Measurements from ENCODE around the gene NR3C1. TPM values are rescaled to one million over a fixed set of nuclear protein-coding genes. Genes with fewer than 3 reads are reported as not detected.

Gene NR3C1
- total RNA-seq, 2 donors from 2014 or later, result 56.5 to 58.1 TPM

- DNase-seq (ENCODE audit: low spot score) (no peak), ATAC-seq (ENCODE audit: insufficient number of reproducible peaks, low FRiP score, low read depth) (no peak)
- Histone ChIP-seq H3K9me3 (no peaks in the 10 kb centered on the region), H3K4me3 (no peak overlapping the region), H3K4me1 (ENCODE audit: control insufficient read depth in 1 of 2, low read depth in 2 of 2) (no peaks in the 10 kb centered on the region), H3K27ac (no peak overlapping the region), H3K36me3 (no peaks in the 10 kb centered on the region), H3K27me3 (replicated peaks; ENCODE audit: insufficient read depth) (no peaks in the 10 kb centered on the region)
- TF ChIP-seq CTCF (IDR thresholded peaks at IDR 0.05), result no peak
These were observed 136.3 kb downstream of the NR3C1 start for GRCh38 chr5:143267186-143267585.

- Histone ChIP-seq H3K36me3 (no peaks in the 10 kb centered on the region), H3K27me3 (replicated peaks; ENCODE audit: insufficient read depth) (no peaks in the 10 kb centered on the region), H3K9me3 (no peaks in the 10 kb centered on the region), H3K4me1 (ENCODE audit: control insufficient read depth in 1 of 2, low read depth in 2 of 2) (no peaks in the 10 kb centered on the region), H3K27ac (no peak overlapping the region), H3K4me3 (no peak overlapping the region)
- no peak for TF ChIP-seq CTCF (IDR thresholded peaks at IDR 0.05)
- ATAC-seq (ENCODE audit: insufficient number of reproducible peaks, low FRiP score, low read depth), result no peak
- DNase-seq (ENCODE audit: low spot score), result no peak
These were observed 137.5 kb downstream of the NR3C1 start for GRCh38 chr5:143265995-143266394.

- Histone ChIP-seq H3K36me3 (no peaks in the 10 kb centered on the region), H3K27me3 (replicated peaks; ENCODE audit: insufficient read depth) (no peaks in the 10 kb centered on the region), H3K9me3 (no peaks in the 10 kb centered on the region), H3K4me3 (no peak overlapping the region), H3K4me1 (ENCODE audit: control insufficient read depth in 1 of 2, low read depth in 2 of 2) (no peaks in the 10 kb centered on the region), H3K27ac (no peak overlapping the region)
- ATAC-seq (ENCODE audit: insufficient number of reproducible peaks, low FRiP score, low read depth) (no peak), DNase-seq (ENCODE audit: low spot score) (no peak)
- TF ChIP-seq CTCF (IDR thresholded peaks at IDR 0.05), result no peak
These were observed 140.1 kb downstream of the NR3C1 start for GRCh38 chr5:143263272-143263810.

- H3K36me3 ChIP-seq, result no peaks in the 10 kb centered on the region
- no peak for DNase-seq (ENCODE audit: low spot score)
- H3K27me3 ChIP-seq (replicated peaks; ENCODE audit: insufficient read depth), result no peaks in the 10 kb centered on the region
- H3K9me3 ChIP-seq, result no peaks in the 10 kb centered on the region
- H3K4me3 ChIP-seq, result no peak overlapping the region
- no peak for TF ChIP-seq CTCF (IDR thresholded peaks at IDR 0.05)
- no peaks in the 10 kb centered on the region for H3K4me1 ChIP-seq (ENCODE audit: control insufficient read depth in 1 of 2, low read depth in 2 of 2)
- no peak for ATAC-seq (ENCODE audit: insufficient number of reproducible peaks, low FRiP score, low read depth)
- no peak overlapping the region for H3K27ac ChIP-seq
These were observed 140.9 kb downstream of the NR3C1 start for GRCh38 chr5:143262393-143263174.

GRCh38 chr5:143261748-143262392 is 141.6 kb downstream of the NR3C1 start:
- Histone ChIP-seq H3K4me1 (ENCODE audit: control insufficient read depth in 1 of 2, low read depth in 2 of 2) (no peaks in the 10 kb centered on the region), H3K4me3 (no peak overlapping the region), H3K27ac (no peak overlapping the region), H3K9me3 (no peaks in the 10 kb centered on the region), H3K27me3 (replicated peaks; ENCODE audit: insufficient read depth) (no peaks in the 10 kb centered on the region), H3K36me3 (no peaks in the 10 kb centered on the region)
- DNase-seq (ENCODE audit: low spot score), result no peak
- no peak for TF ChIP-seq CTCF (IDR thresholded peaks at IDR 0.05)
- no peak for ATAC-seq (ENCODE audit: insufficient number of reproducible peaks, low FRiP score, low read depth)
